HCEC 1CT (cell line): ENCODE results near the gene PIK3R5.
"Not testable (repeated sequence)": the region's sequence is repeated elsewhere in the genome, so short reads cannot be mapped to it uniquely, and the experiment has no call there.

Experiments used
- DNase-seq: peaks from one replicate; pipeline ENCODE4 v3.0.0-alpha.2; 2017

Gene PIK3R5

GRCh38 chr17:8984225-8984624, 18.7 kb upstream of the PIK3R5 start:
- not testable (repeated sequence) for DNase-seq

GRCh38 chr17:8981443-8981842, 15.9 kb upstream of the PIK3R5 start:
- DNase-seq = no peak

GRCh38 chr17:8979715-8980114, 14.2 kb upstream of the PIK3R5 start:
- no peak for DNase-seq

- DNase-seq = no peak
These were observed 11.1 kb upstream of the PIK3R5 start for GRCh38 chr17:8976638-8977037.

- no peak for DNase-seq
These were observed 9.7 kb upstream of the PIK3R5 start for GRCh38 chr17:8975091-8975725.

- no peak for DNase-seq
These were observed 4.4 kb upstream of the PIK3R5 start for GRCh38 chr17:8969901-8970300.

GRCh38 chr17:8968503-8968902, 3.0 kb upstream of the PIK3R5 start:
- no peak for DNase-seq

- DNase-seq = no peak
These were observed 2.4 kb upstream of the PIK3R5 start for GRCh38 chr17:8967861-8968260.

GRCh38 chr17:8966926-8967325, 1.4 kb upstream of the PIK3R5 start:
- DNase-seq = no peak

- no peak for DNase-seq
These were observed 610 bp downstream of the PIK3R5 start for GRCh38 chr17:8964801-8965393.

- no peak for DNase-seq
These were observed 1.8 kb downstream of the PIK3R5 start for GRCh38 chr17:8963647-8964258.

GRCh38 chr17:8963014-8963413, 2.5 kb downstream of the PIK3R5 start:
- no peak for DNase-seq

- no peak for DNase-seq
These were observed 3.7 kb downstream of the PIK3R5 start for GRCh38 chr17:8961829-8962228.

- DNase-seq = no peak
These were observed 5.0 kb downstream of the PIK3R5 start for GRCh38 chr17:8960325-8961140.

- no peak for DNase-seq
These were observed 6.1 kb downstream of the PIK3R5 start for GRCh38 chr17:8959312-8959918.

- DNase-seq = no peak
These were observed 7.8 kb downstream of the PIK3R5 start for GRCh38 chr17:8957721-8958120.

GRCh38 chr17:8956465-8956902, 9.0 kb downstream of the PIK3R5 start:
- no peak for DNase-seq

GRCh38 chr17:8955021-8955959, 10.2 kb downstream of the PIK3R5 start:
- DNase-seq = no peak

- DNase-seq = no peak
These were observed 11.2 kb downstream of the PIK3R5 start for GRCh38 chr17:8954339-8954738.

GRCh38 chr17:8953156-8953885, 12.2 kb downstream of the PIK3R5 start:
- no peak for DNase-seq

- no peak for DNase-seq
These were observed 13.3 kb downstream of the PIK3R5 start for GRCh38 chr17:8952191-8952590.
